ENCODE results near the gene COX14. TPM values are rescaled to one million over a fixed set of nuclear protein-coding genes. Genes with fewer than 3 reads are reported as not detected.

Gene COX14
- polyA plus RNA-seq, 1 experiment: 77.0 TPM

DNA sequence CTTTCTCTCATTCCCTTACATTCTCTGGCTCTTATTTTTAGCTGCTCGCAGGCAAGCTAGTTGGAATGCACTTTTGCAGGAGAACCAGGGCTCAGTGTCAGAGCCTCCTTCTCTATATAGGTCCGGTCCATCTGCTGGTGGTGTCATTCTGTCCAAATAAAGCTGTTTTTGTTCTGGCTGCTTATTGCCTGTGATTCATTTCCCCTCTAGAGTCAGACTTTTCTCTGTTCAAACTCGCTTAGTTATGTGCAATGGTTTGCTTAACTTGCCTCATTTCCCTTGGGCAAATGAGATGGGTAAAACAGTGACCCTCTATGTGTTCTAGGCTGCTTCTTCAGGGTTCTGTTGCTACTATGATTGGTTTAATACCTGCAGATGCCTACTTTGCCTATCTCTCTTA is 24.0 kb upstream of the COX14 start:
- no peaks in the 10 kb centered on the region for H3K27me3 ChIP-seq (ENCODE audit: control insufficient read depth, insufficient read depth, low read length)
- H3K4me3 ChIP-seq (ENCODE audit: low read depth, low read length): no peak overlapping the region
- ChIA-PET CTCF (interaction anchor here (0.6 to 2.6 kb wide), 16 partner anchors 9 to 227 kb away, joined by 3 to 28 read pairs (median 4); partner anchors contain the start of genes COX14 and GPD1), POLR2A (interaction anchor here (0.6 to 1.1 kb wide), 3 partner anchors 24 to 400 kb away, joined by 3 read pairs; partner anchors contain the start of gene COX14)
- peak overlapping the region; percentile 68 for H3K27ac ChIP-seq (ENCODE audit: low read depth, low read length)
- no peak for DNase-seq (ENCODE audit: low read depth, low spot score)
- no peaks in the 10 kb centered on the region for H3K9me3 ChIP-seq (ENCODE audit: control insufficient read depth, insufficient read depth, low read length)
- TF ChIP-seq, protein P1, sequence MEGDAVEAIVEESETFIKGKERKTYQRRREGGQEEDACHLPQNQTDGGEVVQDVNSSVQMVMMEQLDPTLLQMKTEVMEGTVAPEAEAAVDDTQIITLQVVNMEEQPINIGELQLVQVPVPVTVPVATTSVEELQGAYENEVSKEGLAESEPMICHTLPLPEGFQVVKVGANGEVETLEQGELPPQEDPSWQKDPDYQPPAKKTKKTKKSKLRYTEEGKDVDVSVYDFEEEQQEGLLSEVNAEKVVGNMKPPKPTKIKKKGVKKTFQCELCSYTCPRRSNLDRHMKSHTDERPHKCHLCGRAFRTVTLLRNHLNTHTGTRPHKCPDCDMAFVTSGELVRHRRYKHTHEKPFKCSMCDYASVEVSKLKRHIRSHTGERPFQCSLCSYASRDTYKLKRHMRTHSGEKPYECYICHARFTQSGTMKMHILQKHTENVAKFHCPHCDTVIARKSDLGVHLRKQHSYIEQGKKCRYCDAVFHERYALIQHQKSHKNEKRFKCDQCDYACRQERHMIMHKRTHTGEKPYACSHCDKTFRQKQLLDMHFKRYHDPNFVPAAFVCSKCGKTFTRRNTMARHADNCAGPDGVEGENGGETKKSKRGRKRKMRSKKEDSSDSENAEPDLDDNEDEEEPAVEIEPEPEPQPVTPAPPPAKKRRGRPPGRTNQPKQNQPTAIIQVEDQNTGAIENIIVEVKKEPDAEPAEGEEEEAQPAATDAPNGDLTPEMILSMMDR (IDR thresholded peaks at IDR 0.05; ENCODE audit: low read depth, low read length): no peak

- peak overlapping the region; percentile 68 for H3K27ac ChIP-seq (ENCODE audit: low read depth, low read length)
- H3K27me3 ChIP-seq (ENCODE audit: control insufficient read depth, insufficient read depth, low read length): no peaks in the 10 kb centered on the region
- no peak overlapping the region for H3K4me3 ChIP-seq (ENCODE audit: low read depth, low read length)
- POLR2A ChIA-PET: interaction anchor here (0.6 to 1.1 kb wide), 2 partner anchors 23 to 400 kb away, joined by 3 read pairs; partner anchors contain the start of gene COX14
- no peak for DNase-seq (ENCODE audit: low read depth, low spot score)
- CTCF ChIA-PET: interaction anchor here (0.6 to 2.6 kb wide), 17 partner anchors 8 to 226 kb away, joined by 3 to 28 read pairs (median 4); partner anchors contain the start of genes COX14 and GPD1
- H3K9me3 ChIP-seq (ENCODE audit: control insufficient read depth, insufficient read depth, low read length): no peaks in the 10 kb centered on the region
- TF ChIP-seq, protein P1 (IDR thresholded peaks at IDR 0.05; ENCODE audit: low read depth, low read length): peak; percentile 74
These were observed 23.3 kb upstream of the COX14 start for GRCh38 chr12:50088577-50089335.

DNA sequence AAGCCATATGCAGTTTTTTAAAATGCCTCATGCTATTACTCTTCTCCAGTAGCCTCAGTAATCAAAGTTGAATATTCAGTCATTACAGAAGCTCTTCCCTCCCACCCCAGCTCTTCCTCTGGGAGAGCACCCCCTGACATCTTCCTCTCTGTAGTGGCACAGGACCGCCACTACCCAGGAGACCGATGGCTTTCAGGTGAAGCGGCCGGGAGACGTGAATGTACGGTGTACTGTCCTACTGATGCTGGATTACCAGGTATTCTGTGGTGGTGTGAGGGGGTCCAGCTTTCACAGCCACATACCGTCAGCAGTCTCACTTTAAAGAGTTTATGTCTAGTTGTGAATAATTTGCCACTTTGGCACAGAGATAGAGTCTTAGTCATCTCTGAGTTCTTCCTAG is 22.3 kb upstream of the COX14 start:
- POLR2A ChIA-PET: no interaction called here
- Histone ChIP-seq H3K4me3 (ENCODE audit: low read depth, low read length) (no peak overlapping the region), H3K9me3 (ENCODE audit: control insufficient read depth, insufficient read depth, low read length) (no peaks in the 10 kb centered on the region), H3K27me3 (ENCODE audit: control insufficient read depth, insufficient read depth, low read length) (no peaks in the 10 kb centered on the region), H3K27ac (ENCODE audit: low read depth, low read length) (no peak overlapping the region)
- TF ChIP-seq, protein P1 (IDR thresholded peaks at IDR 0.05; ENCODE audit: low read depth, low read length): no peak
- CTCF ChIA-PET: interaction anchor here (0.6 to 2.6 kb wide), 7 partner anchors 13 to 225 kb away, joined by 3 to 28 read pairs (median 5); partner anchors contain the start of genes COX14 and GPD1
- DNase-seq (ENCODE audit: low read depth, low spot score): no peak

- no peaks in the 10 kb centered on the region for H3K9me3 ChIP-seq (ENCODE audit: control insufficient read depth, insufficient read depth, low read length)
- TF ChIP-seq, protein P1 (IDR thresholded peaks at IDR 0.05; ENCODE audit: low read depth, low read length): no peak
- ChIA-PET POLR2A (no interaction called here), CTCF (interaction anchor here (0.6 to 2.6 kb wide), 6 partner anchors 11 to 123 kb away, joined by 3 to 28 read pairs (median 3); partner anchors contain the start of gene COX14)
- no peak overlapping the region for H3K4me3 ChIP-seq (ENCODE audit: low read depth, low read length)
- H3K27me3 ChIP-seq (ENCODE audit: control insufficient read depth, insufficient read depth, low read length): no peaks in the 10 kb centered on the region
- H3K27ac ChIP-seq (ENCODE audit: low read depth, low read length): no peak overlapping the region
- no peak for DNase-seq (ENCODE audit: low read depth, low spot score)
These were observed 21.6 kb upstream of the COX14 start for GRCh38 chr12:50090391-50090790.

DNA sequence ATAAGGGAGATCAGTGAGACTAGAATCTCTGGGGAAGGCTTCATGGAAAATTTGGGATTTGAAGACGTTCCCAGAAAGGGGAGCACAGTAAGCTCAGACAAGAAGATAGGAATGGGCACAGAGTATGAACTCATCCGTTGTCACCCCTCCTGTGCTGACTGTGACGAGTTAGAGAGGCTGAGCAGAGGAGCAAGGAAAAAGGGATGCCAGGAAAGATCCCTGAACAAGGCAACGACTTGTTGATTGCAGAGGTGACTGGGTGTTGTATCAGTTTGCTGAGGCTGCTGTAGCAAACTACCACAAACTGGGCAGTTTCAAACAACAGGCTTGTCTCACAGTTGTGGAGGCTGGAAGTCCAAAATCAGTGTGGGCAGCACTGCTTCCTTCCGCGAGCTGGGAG is 14.1 kb upstream of the COX14 start:
- no peaks in the 10 kb centered on the region for H3K27me3 ChIP-seq (ENCODE audit: control insufficient read depth, insufficient read depth, low read length)
- no peak for DNase-seq (ENCODE audit: low read depth, low spot score)
- no peak overlapping the region for H3K4me3 ChIP-seq (ENCODE audit: low read depth, low read length)
- POLR2A ChIA-PET: interaction anchor here (1.8 kb wide), 1 partner anchor 13 kb away, joined by 9 read pairs; the partner anchor contains the start of gene SMARCD1
- H3K27ac ChIP-seq (ENCODE audit: low read depth, low read length): no peak overlapping the region
- no peaks in the 10 kb centered on the region for H3K9me3 ChIP-seq (ENCODE audit: control insufficient read depth, insufficient read depth, low read length)
- TF ChIP-seq, protein P1 (IDR thresholded peaks at IDR 0.05; ENCODE audit: low read depth, low read length): no peak
- CTCF ChIA-PET: interaction anchor here (3.8 kb wide), 1 partner anchor 14 kb away, joined by 20 read pairs; the partner anchor contains the start of gene COX14

Data from AG04450 (cell line).